ENCODE results near the gene ATG4C.
A peak's percentile ranks its signal among the peaks of the same experiment; 100 is the strongest.

The ATG4C gene

GRCh38 chr1:62877579-62877978, 93.6 kb downstream of the ATG4C start:
- ChIA-PET CTCF (no interaction called here), POLR2A (no interaction called here)
- no peaks in the 10 kb centered on the region for H3K36me3 ChIP-seq (ENCODE audit: control insufficient read depth in 2 of 2, insufficient read depth in 1 of 2, low read length in 2 of 2)

GRCh38 chr1:62879962-62880361, 96.0 kb downstream of the ATG4C start:
- Histone ChIP-seq H3K36me3 (ENCODE audit: control insufficient read depth in 2 of 2, insufficient read depth in 1 of 2, low read length in 2 of 2) (no peaks in the 10 kb centered on the region), H3K9me3 (ENCODE audit: control insufficient read depth, insufficient read depth, low read depth, low read length) (no peaks in the 10 kb centered on the region), H3K27ac (ENCODE audit: extremely low read depth, low read depth, low read length) (no peak overlapping the region), H3K4me3 (ENCODE audit: low read depth, low read length) (no peak overlapping the region), H3K4me1 (ENCODE audit: control insufficient read depth, insufficient read depth, low read length) (no peaks in the 10 kb centered on the region)
- ChIA-PET CTCF (interaction anchor here (0.6 kb wide), 1 partner anchor 822 kb away, joined by 4 read pairs; no protein-coding TSS in a partner anchor), POLR2A (no interaction called here)
- peak; percentile 46 for TF ChIP-seq SETDB1 (IDR thresholded peaks at IDR 0.05; ENCODE audit: insufficient read length, low read length)
- TF ChIP-seq ZNF514 (tag by site-specific recombination; IDR thresholded peaks at IDR 0.05) = no peak

More at GRCh38 chr1:62877579-62877978, 93.6 kb downstream of the ATG4C start:
- H3K27ac ChIP-seq (ENCODE audit: extremely low read depth, low read depth, low read length) = no peak overlapping the region
- no peaks in the 10 kb centered on the region for H3K9me3 ChIP-seq (ENCODE audit: control insufficient read depth, insufficient read depth, low read depth, low read length)
- no peaks in the 10 kb centered on the region for H3K4me1 ChIP-seq (ENCODE audit: control insufficient read depth, insufficient read depth, low read length)
- H3K4me3 ChIP-seq (ENCODE audit: low read depth, low read length) = no peak overlapping the region
- TF ChIP-seq ZNF830 (tag by site-specific recombination; IDR thresholded peaks at IDR 0.05; ENCODE audit: low read depth) = no peak
- TF ChIP-seq ZNF501 (tag by site-specific recombination; IDR thresholded peaks at IDR 0.05) = no peak
- no peak for TF ChIP-seq ZNF341 (tag by site-specific recombination; IDR thresholded peaks at IDR 0.05; ENCODE audit: low read depth)
- TF ChIP-seq ZNF580 (tag by site-specific recombination; IDR thresholded peaks at IDR 0.05) = no peak

GRCh38 chr1:62882201-62883104, 98.5 kb downstream of the ATG4C start:
- ChIA-PET CTCF (interaction anchor here (1.3 kb wide), 1 partner anchor 24 kb away, joined by 3 read pairs; no protein-coding TSS in a partner anchor), POLR2A (no interaction called here)

GRCh38 chr1:62884156-62884740, 100.3 kb downstream of the ATG4C start:
- Histone ChIP-seq H3K4me1 (ENCODE audit: control insufficient read depth, insufficient read depth, low read length) (no peaks in the 10 kb centered on the region), H3K4me3 (ENCODE audit: low read depth, low read length) (no peak overlapping the region), H3K9me3 (ENCODE audit: control insufficient read depth, insufficient read depth, low read depth, low read length) (no peaks in the 10 kb centered on the region), H3K36me3 (ENCODE audit: control insufficient read depth in 2 of 2, insufficient read depth in 1 of 2, low read length in 2 of 2) (no peaks in the 10 kb centered on the region), H3K27ac (ENCODE audit: extremely low read depth, low read depth, low read length) (no peak overlapping the region)
- TF ChIP-seq ZNF560 (tag by site-specific recombination; IDR thresholded peaks at IDR 0.05; ENCODE audit: borderline replicate concordance) (no peak), MEIS1 (CRISPR knock-in tag; IDR thresholded peaks at IDR 0.05; ENCODE audit: borderline replicate concordance) (no peak)
- ChIA-PET CTCF (interaction anchor here (0.8 to 1.1 kb wide), 3 partner anchors 42 to 671 kb away, joined by 3 to 5 read pairs (median 3); no protein-coding TSS in a partner anchor), POLR2A (no interaction called here)

More at GRCh38 chr1:62882201-62883104, 98.5 kb downstream of the ATG4C start:
- Histone ChIP-seq H3K9me3 (ENCODE audit: control insufficient read depth, insufficient read depth, low read depth, low read length) (no peaks in the 10 kb centered on the region), H3K36me3 (ENCODE audit: control insufficient read depth in 2 of 2, insufficient read depth in 1 of 2, low read length in 2 of 2) (no peaks in the 10 kb centered on the region), H3K27ac (ENCODE audit: extremely low read depth, low read depth, low read length) (no peak overlapping the region), H3K4me1 (ENCODE audit: control insufficient read depth, insufficient read depth, low read length) (no peaks in the 10 kb centered on the region), H3K4me3 (ENCODE audit: low read depth, low read length) (no peak overlapping the region)
- no peak for TF ChIP-seq ZBTB7A (tag by site-specific recombination; IDR thresholded peaks at IDR 0.05; ENCODE audit: low read depth)
- TF ChIP-seq MZF1 (tag by site-specific recombination; IDR thresholded peaks at IDR 0.05; ENCODE audit: borderline replicate concordance) = no peak
- no peak for TF ChIP-seq KLF16 (tag by site-specific recombination; IDR thresholded peaks at IDR 0.05)
- TF ChIP-seq ZNF664 (tag by site-specific recombination; IDR thresholded peaks at IDR 0.05) = peak; percentile 24; the same call in 1 of the 2 replicates
- no peak for TF ChIP-seq ZNF423 (tag by site-specific recombination; IDR thresholded peaks at IDR 0.05)
